ENCODE results near the gene OR10G3.

DNA sequence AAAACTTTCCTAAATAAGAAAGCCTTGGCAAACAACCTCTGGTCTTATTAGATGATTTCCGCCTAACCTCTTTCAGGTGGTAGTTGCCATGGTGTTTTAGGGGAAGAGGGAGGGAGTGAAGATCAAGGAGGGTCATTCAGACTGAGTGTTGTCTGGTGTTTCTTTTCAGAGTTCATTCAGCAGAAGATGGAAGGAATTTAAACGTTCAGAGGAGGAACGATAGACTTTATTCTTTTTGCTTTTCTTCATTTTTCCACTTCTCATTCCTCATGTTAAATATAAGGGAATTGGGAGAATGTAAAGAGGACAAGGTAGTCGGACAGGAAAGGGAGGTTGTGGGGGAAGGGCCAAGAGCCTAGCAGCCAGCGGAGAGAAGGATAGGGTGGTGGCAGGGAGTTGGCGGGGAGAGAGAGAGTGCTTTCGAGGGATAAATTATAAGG lies 36.3 kb downstream of the OR10G3 start:
- no peak for TF ChIP-seq EZH2 (IDR thresholded peaks at IDR 0.05; ENCODE audit: low read depth)
- TF ChIP-seq, protein P1, sequence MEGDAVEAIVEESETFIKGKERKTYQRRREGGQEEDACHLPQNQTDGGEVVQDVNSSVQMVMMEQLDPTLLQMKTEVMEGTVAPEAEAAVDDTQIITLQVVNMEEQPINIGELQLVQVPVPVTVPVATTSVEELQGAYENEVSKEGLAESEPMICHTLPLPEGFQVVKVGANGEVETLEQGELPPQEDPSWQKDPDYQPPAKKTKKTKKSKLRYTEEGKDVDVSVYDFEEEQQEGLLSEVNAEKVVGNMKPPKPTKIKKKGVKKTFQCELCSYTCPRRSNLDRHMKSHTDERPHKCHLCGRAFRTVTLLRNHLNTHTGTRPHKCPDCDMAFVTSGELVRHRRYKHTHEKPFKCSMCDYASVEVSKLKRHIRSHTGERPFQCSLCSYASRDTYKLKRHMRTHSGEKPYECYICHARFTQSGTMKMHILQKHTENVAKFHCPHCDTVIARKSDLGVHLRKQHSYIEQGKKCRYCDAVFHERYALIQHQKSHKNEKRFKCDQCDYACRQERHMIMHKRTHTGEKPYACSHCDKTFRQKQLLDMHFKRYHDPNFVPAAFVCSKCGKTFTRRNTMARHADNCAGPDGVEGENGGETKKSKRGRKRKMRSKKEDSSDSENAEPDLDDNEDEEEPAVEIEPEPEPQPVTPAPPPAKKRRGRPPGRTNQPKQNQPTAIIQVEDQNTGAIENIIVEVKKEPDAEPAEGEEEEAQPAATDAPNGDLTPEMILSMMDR (conservative IDR thresholded peaks at IDR 0.05), result no peak
